Measurements from ENCODE around the gene ZNF445. TPM values are rescaled to one million over a fixed set of nuclear protein-coding genes. Genes with fewer than 3 reads are reported as not detected.

The ZNF445 gene
- total and polyA plus RNA-seq, 2 donors (not counting 3 experiments of a cell fraction or from before 2014, with no cell fraction given), result 2.3 to 17.8 TPM

DNA sequence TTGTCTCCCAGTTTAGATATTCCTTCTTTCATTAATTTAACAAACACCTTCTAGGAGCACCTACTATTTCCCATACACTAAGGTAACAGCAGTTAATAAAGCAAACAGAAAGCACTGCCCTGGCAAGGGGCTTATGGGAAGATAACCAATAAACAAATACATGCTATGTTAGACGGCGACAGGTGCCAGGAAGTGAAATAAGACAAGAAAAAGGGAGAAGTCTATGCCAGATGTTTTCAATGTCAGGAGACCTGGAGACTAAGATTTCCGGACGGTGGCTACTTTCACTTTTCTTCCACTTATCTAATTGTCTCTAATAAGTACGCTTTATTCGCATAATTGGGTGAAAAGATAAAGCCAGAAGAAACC lies 32.5 kb upstream of the ZNF445 start:
- H3K9me3 ChIP-seq (replicated peaks; ENCODE audit: control insufficient read depth, insufficient read depth, low read length), result no peaks in the 10 kb centered on the region
- H3K4me1 ChIP-seq (ENCODE audit: control insufficient read depth, extremely low read depth, insufficient read depth, low read length), result peaks cover 13% of the 10 kb centered on the region
- intact Hi-C loops (cut with micrococcal nuclease) (loop anchor here (1.0 to 10.0 kb wide), 6 partner anchors 33 to 1175 kb away; partner anchors contain the start of genes SACM1L, TCAIM, ZNF197 and ZNF445), dilution Hi-C loops (cut with MboI; ENCODE audit: extremely low pct_ligation_motif_present, low sequenced_read_pairs) (no loop called here)
- peak overlapping the region; percentile 96 for H3K4me2 ChIP-seq (ENCODE audit: insufficient read depth, low read length)
- no peaks in the 10 kb centered on the region for H4K20me1 ChIP-seq (replicated peaks; ENCODE audit: control insufficient read depth, extremely low read depth, insufficient read depth, low read length)
- ChIA-PET POLR2A (no interaction called here), CTCF (interaction anchor here (0.6 to 2.3 kb wide), 3 partner anchors 18 to 187 kb away, joined by 3 to 8 read pairs (median 4); no protein-coding TSS in a partner anchor)
- H3K27ac ChIP-seq (ENCODE audit: insufficient read depth, low read depth, low read length), result peak overlapping the region; percentile 58
- H3K9me1 ChIP-seq (replicated peaks; ENCODE audit: control insufficient read depth, extremely low read depth, insufficient read depth, low read length), result no peaks in the 10 kb centered on the region
- H3K79me2 ChIP-seq (ENCODE audit: control insufficient read depth, insufficient read depth, low read length), result peaks cover 32% of the 10 kb centered on the region
- BruUV-seq (replicated peaks), result no TSS peak
- TF ChIP-seq GATA2 (IDR thresholded peaks at IDR 0.05; ENCODE audit: insufficient read depth, insufficient read length, low read depth, low read length), result no peak
- peak overlapping the region; percentile 80 to 98 (median 88) for H3K4me3 ChIP-seq (replicated peaks in 1 of 3; ENCODE audit: insufficient read depth in 1 of 3, low read depth in 1 of 3, low read length in 3 of 3)
- peak overlapping the region; percentile 91 for H2AFZ ChIP-seq (ENCODE audit: low read depth, low read length)
- H3K36me3 ChIP-seq (ENCODE audit: control insufficient read depth in 2 of 2, extremely low read depth in 1 of 2, insufficient read depth in 2 of 2, low read length in 2 of 2), result no peaks in the 10 kb centered on the region
- peak overlapping the region; percentile 94 for H3K9ac ChIP-seq (replicated peaks; ENCODE audit: extremely low read depth, insufficient read depth, low read length)
- no peaks in the 10 kb centered on the region for H3K27me3 ChIP-seq (ENCODE audit: control insufficient read depth in 2 of 2, insufficient read depth in 2 of 2, low read length in 2 of 2)
- DNase-seq (ENCODE audit: low read depth, low spot score), result peak; percentile 49
- FAIRE-seq, result no peak

- H3K9me3 ChIP-seq (replicated peaks; ENCODE audit: control insufficient read depth, insufficient read depth, low read length), result no peaks in the 10 kb centered on the region
- ChIA-PET POLR2A (no interaction called here), CTCF (interaction anchor here (2.3 kb wide), 1 partner anchor 186 kb away, joined by 8 read pairs; no protein-coding TSS in a partner anchor)
- TSS peak; percentile 34 for BruUV-seq (replicated peaks)
- intact Hi-C loops (cut with micrococcal nuclease), result no loop called here
- peaks cover 32% of the 10 kb centered on the region for H3K79me2 ChIP-seq (ENCODE audit: control insufficient read depth, insufficient read depth, low read length)
- H3K9ac ChIP-seq (replicated peaks; ENCODE audit: extremely low read depth, insufficient read depth, low read length), result peak overlapping the region; percentile 94
- no peaks in the 10 kb centered on the region for H3K36me3 ChIP-seq (ENCODE audit: control insufficient read depth in 2 of 2, extremely low read depth in 1 of 2, insufficient read depth in 2 of 2, low read length in 2 of 2)
- H3K27me3 ChIP-seq (ENCODE audit: control insufficient read depth in 2 of 2, insufficient read depth in 2 of 2, low read length in 2 of 2), result no peaks in the 10 kb centered on the region
- peaks cover 13% of the 10 kb centered on the region for H3K4me1 ChIP-seq (ENCODE audit: control insufficient read depth, extremely low read depth, insufficient read depth, low read length)
- FAIRE-seq, result no peak
- peak overlapping the region; percentile 80 to 98 (median 88) for H3K4me3 ChIP-seq (replicated peaks in 1 of 3; ENCODE audit: insufficient read depth in 1 of 3, low read depth in 1 of 3, low read length in 3 of 3)
- no peaks in the 10 kb centered on the region for H4K20me1 ChIP-seq (replicated peaks; ENCODE audit: control insufficient read depth, extremely low read depth, insufficient read depth, low read length)
- peak overlapping the region; percentile 96 for H3K4me2 ChIP-seq (ENCODE audit: insufficient read depth, low read length)
- TF ChIP-seq MYC (IDR thresholded peaks at IDR 0.05; ENCODE audit: low read depth, low read length) (no peak), EZH2 (IDR thresholded peaks at IDR 0.05; ENCODE audit: borderline replicate concordance, low read depth, low read length, severe bottlenecking) (no peak), MAX (IDR thresholded peaks at IDR 0.05; ENCODE audit: insufficient read depth, insufficient read length) (no peak), FOS (IDR thresholded peaks at IDR 0.05; ENCODE audit: borderline replicate concordance, insufficient read depth, low read length) (no peak), JUN (IDR thresholded peaks at IDR 0.05; ENCODE audit: borderline replicate concordance, insufficient read depth, insufficient read length, low read depth) (no peak), POLR2A (IDR thresholded peaks at IDR 0.05; ENCODE audit: low read depth, low read length) (no peak), GATA2 (IDR thresholded peaks at IDR 0.05; ENCODE audit: insufficient read depth, insufficient read length, low read depth, low read length) (no peak), POLR2AphosphoS5 (IDR thresholded peaks at IDR 0.05; ENCODE audit: insufficient read depth, low read depth, low read length) (no peak)
- TF ChIP-seq, protein P1, sequence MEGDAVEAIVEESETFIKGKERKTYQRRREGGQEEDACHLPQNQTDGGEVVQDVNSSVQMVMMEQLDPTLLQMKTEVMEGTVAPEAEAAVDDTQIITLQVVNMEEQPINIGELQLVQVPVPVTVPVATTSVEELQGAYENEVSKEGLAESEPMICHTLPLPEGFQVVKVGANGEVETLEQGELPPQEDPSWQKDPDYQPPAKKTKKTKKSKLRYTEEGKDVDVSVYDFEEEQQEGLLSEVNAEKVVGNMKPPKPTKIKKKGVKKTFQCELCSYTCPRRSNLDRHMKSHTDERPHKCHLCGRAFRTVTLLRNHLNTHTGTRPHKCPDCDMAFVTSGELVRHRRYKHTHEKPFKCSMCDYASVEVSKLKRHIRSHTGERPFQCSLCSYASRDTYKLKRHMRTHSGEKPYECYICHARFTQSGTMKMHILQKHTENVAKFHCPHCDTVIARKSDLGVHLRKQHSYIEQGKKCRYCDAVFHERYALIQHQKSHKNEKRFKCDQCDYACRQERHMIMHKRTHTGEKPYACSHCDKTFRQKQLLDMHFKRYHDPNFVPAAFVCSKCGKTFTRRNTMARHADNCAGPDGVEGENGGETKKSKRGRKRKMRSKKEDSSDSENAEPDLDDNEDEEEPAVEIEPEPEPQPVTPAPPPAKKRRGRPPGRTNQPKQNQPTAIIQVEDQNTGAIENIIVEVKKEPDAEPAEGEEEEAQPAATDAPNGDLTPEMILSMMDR (IDR thresholded peaks at IDR 0.05; ENCODE audit: extremely low read depth in 1 of 2, insufficient read depth in 1 of 2, low read depth in 1 of 2, low read length in 2 of 2), result no peak
- dilution Hi-C loops (cut with MboI; ENCODE audit: extremely low pct_ligation_motif_present, low sequenced_read_pairs), result no loop called here
- DNase-seq (ENCODE audit: low read depth, low spot score), result no peak
- no peaks in the 10 kb centered on the region for H3K9me1 ChIP-seq (replicated peaks; ENCODE audit: control insufficient read depth, extremely low read depth, insufficient read depth, low read length)
- no peak overlapping the region for H3K27ac ChIP-seq (ENCODE audit: insufficient read depth, low read depth, low read length)
- no peak overlapping the region for H2AFZ ChIP-seq (ENCODE audit: low read depth, low read length)
Measured at GRCh38 chr3:44509393-44509921, 32.0 kb upstream of the ZNF445 start.

All from endothelial cell of umbilical vein (primary cell).